ENCODE results near the gene ZCCHC2. TPM values are rescaled to one million over a fixed set of nuclear protein-coding genes. Genes with fewer than 3 reads are reported as not detected.
A peak's percentile ranks its signal among the peaks of the same experiment; 100 is the strongest.

ZCCHC2 gene
- total and polyA plus RNA-seq, 2 of the 13 experiments (the other 11 are each of a cell fraction or from before 2014, with no cell fraction given) = 62.5 to 76.1 TPM

GRCh38 chr18:62607302-62607701 lies 84.5 kb downstream of the ZCCHC2 start (continued):
- no peak for TF ChIP-seq ZNF280D (CRISPR knock-in tag; IDR thresholded peaks at IDR 0.05)
- no peak for TF ChIP-seq ZNF788 (CRISPR knock-in tag; IDR thresholded peaks at IDR 0.05; ENCODE audit: borderline replicate concordance)
- no peak for TF ChIP-seq DMAP1 (CRISPR knock-in tag; IDR thresholded peaks at IDR 0.05)
- TF ChIP-seq STAT5B (CRISPR knock-in tag; IDR thresholded peaks at IDR 0.05) = no peak
- no peak for TF ChIP-seq ZNF850 (CRISPR knock-in tag; conservative IDR thresholded peaks at IDR 0.05)
- no peak for TF ChIP-seq SETDB1 (CRISPR knock-in tag; IDR thresholded peaks at IDR 0.05; ENCODE audit: borderline replicate concordance)
- no peak for TF ChIP-seq SP4 (CRISPR knock-in tag; IDR thresholded peaks at IDR 0.05)
- no peak for TF ChIP-seq ZBTB42 (CRISPR knock-in tag; IDR thresholded peaks at IDR 0.05)
- TF ChIP-seq ZNF496 (CRISPR knock-in tag; IDR thresholded peaks at IDR 0.05; ENCODE audit: insufficient replicate concordance) = no peak
- no peak for TF ChIP-seq TP53 (CRISPR knock-in tag; conservative IDR thresholded peaks at IDR 0.05)
- TF ChIP-seq, protein P1, sequence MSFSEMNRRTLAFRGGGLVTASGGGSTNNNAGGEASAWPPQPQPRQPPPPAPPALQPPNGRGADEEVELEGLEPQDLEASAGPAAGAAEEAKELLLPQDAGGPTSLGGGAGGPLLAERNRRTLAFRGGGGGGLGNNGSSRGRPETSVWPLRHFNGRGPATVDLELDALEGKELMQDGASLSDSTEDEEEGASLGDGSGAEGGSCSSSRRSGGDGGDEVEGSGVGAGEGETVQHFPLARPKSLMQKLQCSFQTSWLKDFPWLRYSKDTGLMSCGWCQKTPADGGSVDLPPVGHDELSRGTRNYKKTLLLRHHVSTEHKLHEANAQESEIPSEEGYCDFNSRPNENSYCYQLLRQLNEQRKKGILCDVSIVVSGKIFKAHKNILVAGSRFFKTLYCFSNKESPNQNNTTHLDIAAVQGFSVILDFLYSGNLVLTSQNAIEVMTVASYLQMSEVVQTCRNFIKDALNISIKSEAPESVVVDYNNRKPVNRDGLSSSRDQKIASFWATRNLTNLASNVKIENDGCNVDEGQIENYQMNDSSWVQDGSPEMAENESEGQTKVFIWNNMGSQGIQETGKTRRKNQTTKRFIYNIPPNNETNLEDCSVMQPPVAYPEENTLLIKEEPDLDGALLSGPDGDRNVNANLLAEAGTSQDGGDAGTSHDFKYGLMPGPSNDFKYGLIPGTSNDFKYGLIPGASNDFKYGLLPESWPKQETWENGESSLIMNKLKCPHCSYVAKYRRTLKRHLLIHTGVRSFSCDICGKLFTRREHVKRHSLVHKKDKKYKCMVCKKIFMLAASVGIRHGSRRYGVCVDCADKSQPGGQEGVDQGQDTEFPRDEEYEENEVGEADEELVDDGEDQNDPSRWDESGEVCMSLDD (CRISPR knock-in tag; IDR thresholded peaks at IDR 0.05; ENCODE audit: borderline replicate concordance) = no peak
- peak; percentile 27; the same call in 1 of the 2 replicates for TF ChIP-seq SOX13 (IDR thresholded peaks at IDR 0.05)
- TF ChIP-seq SOX13 (CRISPR knock-in tag; conservative IDR thresholded peaks at IDR 0.05 in 1 of 2, IDR thresholded peaks at IDR 0.05 in 1 of 2) = peak in 1 of 2 experiments; percentile 27; a peak in 1 of 4 replicates
- TF ChIP-seq, protein P2, sequence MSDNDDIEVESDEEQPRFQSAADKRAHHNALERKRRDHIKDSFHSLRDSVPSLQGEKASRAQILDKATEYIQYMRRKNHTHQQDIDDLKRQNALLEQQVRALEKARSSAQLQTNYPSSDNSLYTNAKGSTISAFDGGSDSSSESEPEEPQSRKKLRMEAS (IDR thresholded peaks at IDR 0.05) = no peak
- no peak for TF ChIP-seq POLR2A (IDR thresholded peaks at IDR 0.05; ENCODE audit: insufficient read depth in 1 of 2, low read depth in 2 of 2, low read length in 2 of 2)
- no peak for TF ChIP-seq ARID4A (CRISPR knock-in tag; IDR thresholded peaks at IDR 0.05; ENCODE audit: borderline replicate concordance)
- no peak for TF ChIP-seq ZNF776 (CRISPR knock-in tag; IDR thresholded peaks at IDR 0.05)
- TF ChIP-seq, protein P3, sequence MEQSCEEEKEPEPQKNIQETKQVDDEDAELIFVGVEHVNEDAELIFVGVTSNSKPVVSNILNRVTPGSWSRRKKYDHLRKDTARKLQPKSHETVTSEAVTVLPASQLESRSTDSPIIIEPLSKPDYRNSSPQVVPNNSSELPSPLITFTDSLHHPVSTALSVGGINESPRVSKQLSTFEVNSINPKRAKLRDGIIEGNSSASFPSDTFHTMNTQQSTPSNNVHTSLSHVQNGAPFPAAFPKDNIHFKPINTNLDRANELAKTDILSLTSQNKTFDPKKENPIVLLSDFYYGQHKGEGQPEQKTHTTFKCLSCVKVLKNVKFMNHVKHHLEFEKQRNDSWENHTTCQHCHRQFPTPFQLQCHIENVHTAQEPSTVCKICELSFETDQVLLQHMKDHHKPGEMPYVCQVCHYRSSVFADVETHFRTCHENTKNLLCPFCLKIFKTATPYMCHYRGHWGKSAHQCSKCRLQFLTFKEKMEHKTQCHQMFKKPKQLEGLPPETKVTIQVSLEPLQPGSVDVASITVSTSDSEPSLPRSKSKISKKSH (CRISPR knock-in tag; IDR thresholded peaks at IDR 0.05; ENCODE audit: borderline replicate concordance) = no peak
- TF ChIP-seq ZNF816 (CRISPR knock-in tag; IDR thresholded peaks at IDR 0.05; ENCODE audit: borderline replicate concordance) = no peak
